NCI-H2107 treated with DMSO at 0.1 percent for 48 hours (cell line): ENCODE data around the gene COMMD10.
"Not testable (repeated sequence)": the region's sequence is repeated elsewhere in the genome, so short reads cannot be mapped to it uniquely, and the experiment has no call there.

ENCODE experiments used
- DNase-seq: peaks from one replicate; lab custom pipeline; 2025; ENCODE audit not compliant: unreplicated experiment; lab: John Stamatoyannopoulos, UW

Gene COMMD10

DNA sequence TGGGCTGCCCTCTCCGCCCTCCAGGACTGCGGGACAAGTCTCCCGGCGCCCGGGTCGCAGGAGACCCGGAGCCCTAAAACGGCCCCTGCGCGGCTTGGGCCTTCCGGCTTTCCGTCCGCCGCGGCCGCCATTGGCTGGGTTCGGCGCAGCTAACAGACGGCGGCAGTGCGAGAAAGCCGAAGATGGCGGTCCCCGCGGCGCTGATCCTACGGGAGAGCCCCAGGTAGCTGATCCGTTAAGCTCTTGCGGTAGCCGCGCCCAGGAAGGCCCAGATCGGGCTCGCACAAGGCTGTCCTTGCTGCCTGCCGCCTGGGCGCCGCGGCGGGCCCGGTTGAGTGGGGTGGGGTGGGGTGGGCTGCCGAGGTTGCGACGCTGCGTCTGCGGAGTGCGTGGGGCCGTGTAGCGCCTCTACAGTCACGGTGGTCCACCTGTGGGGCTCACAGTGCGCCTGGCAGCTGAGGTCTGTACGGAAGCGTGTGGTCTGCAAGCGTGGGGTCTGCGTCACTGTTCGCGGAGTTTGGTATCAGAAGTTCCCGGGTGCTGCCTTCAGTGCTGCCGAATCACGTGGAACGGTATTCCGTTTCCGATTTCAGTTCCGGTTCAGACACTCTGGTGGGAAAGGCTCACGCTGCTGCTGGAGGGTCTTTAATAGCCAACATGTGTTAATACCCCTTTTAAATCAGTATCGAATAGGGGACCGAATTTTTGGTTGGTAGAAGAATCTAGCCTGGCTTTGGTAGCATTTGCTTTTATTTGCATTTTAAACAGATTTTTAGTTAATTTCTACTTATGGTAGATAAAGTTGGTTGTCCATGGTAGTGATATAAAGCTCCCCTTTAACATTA is at the start of gene COMMD10:
COMMD10 (plus strand) TSS at position 155 of the 845 bp plus-strand sequence.
- DNase-seq, result peak; percentile 27

- DNase-seq, result no peak
Measured at GRCh38 chr5:116035123-116035522, 49.7 kb upstream of the COMMD10 start.

DNA sequence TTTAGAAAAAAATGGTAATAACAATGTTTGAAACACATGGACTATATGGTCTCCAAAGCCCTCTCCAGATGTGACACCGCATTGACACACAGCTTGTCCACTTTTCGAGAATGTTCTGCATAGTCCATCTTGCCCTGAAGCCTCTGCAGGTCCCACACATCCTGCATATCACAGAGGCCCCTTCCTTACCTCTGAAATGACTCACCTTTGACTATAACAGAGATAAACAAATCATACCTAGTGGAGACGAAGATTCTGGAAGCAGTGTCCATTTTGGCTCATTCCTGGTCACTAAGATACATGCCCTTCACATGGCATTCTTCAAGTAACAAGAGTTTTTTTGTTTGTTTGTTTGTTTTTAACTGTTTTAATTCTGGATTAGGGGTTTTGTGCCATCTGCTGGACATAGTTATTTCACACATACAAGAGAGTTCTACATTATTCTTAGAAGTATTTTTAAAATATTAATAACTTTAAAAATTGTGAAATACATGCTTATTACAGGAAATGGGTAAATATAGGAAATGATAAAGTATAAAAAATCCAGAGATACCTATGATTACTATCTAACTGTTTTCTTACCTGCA is 47.5 kb upstream of the COMMD10 start:
- DNase-seq, result no peak

DNA sequence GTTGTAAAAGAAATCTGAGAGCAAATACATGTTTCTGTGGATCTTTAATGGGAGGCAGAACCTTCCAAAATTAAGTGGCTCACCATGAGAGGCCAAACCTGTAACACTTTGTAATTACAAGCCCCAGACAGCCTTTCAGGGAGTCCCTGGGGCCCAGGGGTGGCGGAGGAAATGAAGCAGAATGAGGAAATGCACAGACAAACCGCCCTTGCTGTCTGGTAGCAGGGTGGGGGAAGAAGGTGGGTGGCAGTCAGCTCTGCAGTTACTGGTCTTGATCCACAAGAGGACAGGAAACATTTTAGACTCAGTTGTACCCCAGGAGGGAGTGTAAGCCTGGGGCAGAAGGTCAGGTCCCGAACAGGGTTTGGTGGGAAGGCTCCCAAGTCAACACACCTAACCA is 46.0 kb upstream of the COMMD10 start:
- no peak for DNase-seq

DNA sequence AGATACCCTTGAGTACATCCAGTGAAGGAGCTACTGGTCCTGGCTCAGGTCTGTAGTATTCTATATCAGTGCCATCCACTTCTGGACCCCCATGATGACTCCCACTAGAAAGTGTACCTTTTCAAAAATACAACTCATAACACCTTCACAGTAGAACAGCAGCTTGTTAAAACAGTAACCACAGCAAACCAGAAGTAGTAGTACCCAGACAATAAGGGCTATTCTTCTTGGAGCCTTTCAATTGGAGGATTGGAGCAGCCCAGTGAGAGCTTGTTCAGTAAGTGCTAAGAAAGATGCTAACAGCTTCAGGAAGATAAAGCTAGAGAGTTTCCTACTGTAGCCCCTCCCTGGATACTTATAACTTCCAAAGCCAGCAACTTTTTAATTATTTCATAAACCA is 42.5 kb upstream of the COMMD10 start:
- no peak for DNase-seq

DNA sequence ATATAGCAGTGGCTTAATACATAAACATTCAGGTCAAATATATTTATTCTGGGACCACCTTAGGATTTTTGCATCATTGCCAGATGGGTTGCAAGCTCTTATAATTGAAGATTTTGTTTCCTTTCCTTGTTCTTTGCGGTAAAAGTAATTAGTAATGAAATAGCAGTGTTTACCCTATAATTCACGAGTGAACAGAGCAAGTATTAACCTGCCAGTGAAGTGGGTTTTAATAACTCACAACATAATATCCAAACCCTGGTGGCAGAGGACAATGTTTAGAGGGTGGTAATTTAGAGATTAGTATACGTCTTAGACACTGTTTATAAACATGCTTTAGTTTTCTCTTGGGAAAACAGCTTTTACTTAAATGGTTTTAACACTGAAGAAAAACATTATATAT is 40.8 kb upstream of the COMMD10 start:
- DNase-seq, result no peak

DNA sequence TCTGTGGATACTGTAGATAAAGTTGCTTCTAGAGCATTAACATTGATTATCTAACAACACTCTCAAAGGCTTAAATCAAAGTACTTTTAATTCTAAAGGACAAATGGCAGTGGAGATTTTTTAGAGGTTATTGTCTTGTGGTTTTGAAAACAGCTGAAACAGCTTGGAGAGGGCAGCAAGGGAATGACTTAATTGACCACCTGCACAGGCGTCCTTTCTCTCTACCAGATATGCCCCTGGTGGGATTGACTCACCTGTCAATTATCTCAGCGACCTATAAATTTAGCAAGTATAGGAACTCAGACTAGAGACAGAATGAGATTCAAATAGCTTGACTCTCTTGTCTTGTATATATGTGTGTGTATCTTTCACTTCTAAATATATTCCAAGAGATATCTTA is 39.0 kb upstream of the COMMD10 start:
- no peak for DNase-seq

DNA sequence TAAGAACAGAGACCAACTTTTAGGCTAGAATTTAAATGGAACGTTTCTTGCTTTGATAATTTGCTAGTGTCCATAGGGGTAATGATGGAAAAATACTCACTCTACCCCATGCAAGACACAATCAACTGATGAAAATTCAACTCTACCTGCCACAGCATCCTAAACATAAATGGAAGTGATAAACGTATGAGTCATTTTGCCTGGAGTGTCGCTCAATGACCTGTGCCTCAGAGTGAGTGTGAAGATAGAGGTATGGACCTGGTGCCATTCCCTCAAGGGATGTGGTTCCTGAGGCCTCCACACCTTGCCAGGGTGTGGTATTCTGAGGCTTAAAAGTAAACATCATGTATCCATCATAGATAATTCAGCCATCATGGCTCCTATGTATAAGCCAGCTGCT is 38.6 kb upstream of the COMMD10 start:
- DNase-seq, result no peak

DNA sequence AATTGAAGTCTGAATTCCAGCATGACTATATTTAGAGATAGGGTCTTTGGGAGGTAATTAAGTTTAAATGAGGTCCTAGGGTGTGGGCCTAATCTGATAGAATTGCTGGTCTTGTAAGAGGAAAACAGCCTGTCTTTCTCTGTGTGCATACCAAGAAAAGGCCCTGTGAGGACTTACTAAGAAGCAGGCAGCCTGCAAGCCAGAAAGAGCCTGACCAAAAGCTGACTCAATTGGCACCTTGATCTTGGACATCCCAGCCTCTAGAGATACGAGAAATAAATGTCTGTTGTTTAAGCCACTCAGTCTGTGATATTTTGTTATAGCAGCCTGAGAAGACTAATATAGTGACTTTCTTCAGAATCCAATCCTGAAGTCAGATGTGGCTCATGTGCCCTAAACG is 38.0 kb upstream of the COMMD10 start:
- DNase-seq, result no peak

DNA sequence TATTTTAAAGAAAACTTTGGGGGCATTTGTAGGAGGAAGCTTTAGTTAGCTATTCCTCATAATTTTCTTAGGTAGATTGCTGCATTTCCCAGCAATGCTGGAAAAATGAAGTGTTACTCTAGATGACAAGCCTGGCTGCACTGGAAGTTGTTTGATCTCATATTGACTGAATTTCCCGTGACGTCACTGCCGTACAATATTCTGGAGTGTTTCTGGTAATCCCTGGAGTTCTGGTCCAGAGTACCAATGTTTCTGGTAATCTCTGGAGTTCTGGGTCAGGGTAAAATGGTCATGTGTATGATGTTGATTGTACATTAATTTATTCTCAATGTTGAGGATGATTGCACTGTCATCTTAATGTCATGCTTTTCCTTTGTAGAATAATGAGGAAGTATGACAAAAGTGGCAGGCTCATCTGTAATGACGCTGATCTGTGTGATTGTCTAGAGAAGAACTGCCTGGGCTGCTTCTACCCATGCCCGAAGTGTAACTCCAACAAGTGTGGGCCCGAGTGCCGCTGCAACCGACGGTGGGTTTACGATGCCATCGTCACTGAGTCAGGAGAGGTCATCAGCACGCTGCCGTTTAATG is 26.4 kb upstream of the COMMD10 start:
- no peak for DNase-seq

- DNase-seq, result no peak
Measured at GRCh38 chr5:116062352-116062751, 22.5 kb upstream of the COMMD10 start.

GRCh38 chr5:116063950-116064349 is 20.9 kb upstream of the COMMD10 start:
- DNase-seq, result no peak

GRCh38 chr5:116068028-116068632 is 16.7 kb upstream of the COMMD10 start:
- no peak for DNase-seq

DNA sequence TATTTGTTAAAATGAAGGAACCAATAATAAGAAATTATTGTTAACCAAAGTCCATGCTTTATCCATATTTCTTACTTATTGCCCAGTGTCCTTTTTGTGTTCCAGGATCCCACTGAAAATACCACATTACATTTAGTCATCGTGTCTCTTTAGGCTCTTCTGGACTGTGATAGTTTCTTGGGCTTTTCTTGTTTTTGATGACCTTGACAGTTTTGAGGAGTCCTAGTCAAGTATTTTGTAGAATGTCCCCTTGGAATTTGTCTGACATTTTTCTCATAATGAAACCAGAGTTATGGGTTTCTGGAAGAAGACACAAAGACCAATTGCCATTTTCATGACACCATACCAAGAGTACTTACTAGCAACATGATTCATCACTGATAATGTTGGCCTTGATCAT is 13.6 kb upstream of the COMMD10 start:
- DNase-seq, result no peak

GRCh38 chr5:116075191-116075831 is 9.5 kb upstream of the COMMD10 start:
- DNase-seq, result no peak

GRCh38 chr5:116076496-116076895 is 8.3 kb upstream of the COMMD10 start:
- DNase-seq, result no peak

- DNase-seq, result no peak
Measured at GRCh38 chr5:116078199-116078598, 6.6 kb upstream of the COMMD10 start.

DNA sequence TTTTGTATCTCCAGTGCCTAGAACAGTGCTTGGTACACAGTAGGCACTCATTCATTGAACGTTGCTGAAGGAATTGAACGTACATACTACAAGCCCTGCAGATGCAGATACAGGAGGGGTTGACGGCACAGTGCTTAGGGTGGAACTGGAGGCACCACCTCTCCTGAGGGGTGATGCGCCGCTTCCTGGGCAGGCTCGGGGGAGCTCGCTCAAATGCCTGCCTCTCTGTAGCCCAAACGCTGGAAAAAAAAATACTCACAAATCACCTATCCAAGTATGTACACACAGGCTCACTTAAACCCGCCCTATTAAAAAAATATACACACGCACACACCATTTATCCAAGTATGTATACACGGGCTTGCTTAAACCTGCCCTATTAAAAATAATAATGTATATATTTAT is 536 bp upstream of the COMMD10 start:
- DNase-seq, result no peak

DNA sequence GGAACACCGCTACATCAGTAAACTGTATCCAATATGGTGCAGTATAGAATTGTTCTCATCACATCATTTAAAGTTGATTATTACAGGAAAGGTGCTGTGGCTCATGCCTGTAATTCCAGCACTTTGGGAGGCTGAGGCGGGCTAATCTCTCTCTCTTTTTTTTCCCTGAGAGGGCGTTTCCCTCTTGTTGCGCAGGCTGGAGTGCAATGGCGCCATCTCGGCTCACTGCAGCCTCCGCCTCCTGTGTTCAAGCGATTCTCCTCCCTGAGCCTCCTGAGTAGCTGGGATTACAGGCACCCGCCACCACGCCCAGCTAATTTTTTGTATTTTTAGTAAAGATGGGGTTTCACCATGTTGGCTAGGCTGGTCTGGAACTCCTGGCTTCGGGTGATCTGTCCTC is 1.5 kb downstream of the COMMD10 start:
- not testable (repeated sequence) for DNase-seq

GRCh38 chr5:116088062-116088461 is 3.2 kb downstream of the COMMD10 start:
- no peak for DNase-seq

DNA sequence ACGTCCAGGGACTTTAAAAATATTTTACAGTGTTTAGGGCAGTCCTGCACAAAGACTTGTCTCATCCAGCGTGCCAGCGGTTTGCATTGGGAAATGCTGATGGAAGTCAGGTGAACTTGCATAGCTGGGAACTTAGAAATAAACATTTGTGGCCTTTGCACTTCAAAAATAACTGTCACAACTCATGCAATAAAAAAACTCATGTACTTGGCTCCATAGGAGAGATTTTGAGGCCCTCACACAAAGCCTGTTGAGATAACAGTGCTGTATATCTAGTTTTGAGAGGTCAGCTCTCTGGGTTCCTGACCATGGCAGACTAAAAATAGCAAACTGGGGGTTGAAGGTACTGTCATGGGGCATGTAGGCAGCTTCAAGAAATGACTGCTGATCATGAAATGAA is 5.5 kb downstream of the COMMD10 start:
- DNase-seq, result no peak
